ENCODE data around the gene RPGRIP1L.

GRCh38 chr16:53707671-53708070 is 4.0 kb upstream of the RPGRIP1L start:
- TF ChIP-seq CTCF (conservative IDR thresholded peaks at IDR 0.05 in 1 of 2, IDR thresholded peaks at IDR 0.05 in 1 of 2; ENCODE audit: low read depth in 1 of 2, low read length in 2 of 2): no peak
- no peak for TF ChIP-seq EZH2 (IDR thresholded peaks at IDR 0.05; ENCODE audit: low read length, missing control alignments)

All from fibroblast of lung (primary cell).